Measurements from ENCODE around the gene SLC35G6. TPM values are rescaled to one million over a fixed set of nuclear protein-coding genes. Genes with fewer than 3 reads are reported as not detected.

SLC35G6 gene
- total RNA-seq, 1 experiment from 2014 or later: not detected

DNA sequence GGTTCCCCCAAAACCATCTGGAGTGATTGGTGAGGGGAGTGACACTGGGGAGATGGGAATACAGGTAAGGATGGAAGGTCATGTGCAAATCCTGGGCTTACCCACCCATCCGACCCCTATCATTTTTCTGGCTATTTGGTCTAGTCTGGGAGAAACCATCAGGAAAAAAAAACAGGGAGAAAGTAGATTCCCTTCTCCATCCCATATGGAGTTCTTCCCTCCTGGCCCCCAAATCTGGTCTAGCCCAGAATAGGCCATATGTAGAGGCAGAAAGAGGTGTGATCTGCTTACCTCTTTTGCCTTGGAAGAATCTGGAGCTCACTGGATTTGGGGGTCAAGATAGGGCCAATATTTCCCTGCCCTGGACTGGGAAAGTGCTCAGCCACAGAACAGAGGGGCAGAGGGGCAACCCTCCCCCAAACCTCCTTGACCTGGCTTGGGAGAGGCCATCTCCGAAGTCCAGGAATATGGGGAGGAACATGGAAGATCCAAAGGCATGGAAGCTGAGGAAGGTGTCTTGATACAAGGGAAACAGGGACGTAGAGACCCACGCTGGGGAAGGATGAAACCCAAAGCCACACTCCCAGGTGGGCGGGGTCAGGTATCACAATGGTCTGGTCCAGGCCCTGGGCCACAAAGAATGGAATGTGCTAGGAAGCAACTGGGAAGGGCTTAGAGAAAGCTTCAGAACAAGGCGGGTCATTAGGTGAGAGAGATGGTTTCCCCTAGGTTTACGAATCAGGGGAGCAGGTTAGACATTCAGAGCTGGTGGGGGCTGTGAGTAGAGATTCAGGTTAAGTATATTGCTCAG lies 20.2 kb upstream of the SLC35G6 start:
- Histone ChIP-seq H3K79me2 (ENCODE audit: low read length) (no peaks in the 10 kb centered on the region), H4K20me1 (ENCODE audit: low read length) (no peaks in the 10 kb centered on the region), H3K9me2 (replicated peaks; ENCODE audit: low read length) (no peaks in the 10 kb centered on the region), H3F3A (ENCODE audit: low read length, unreplicated experiment) (no peaks in the 10 kb centered on the region), H3K36me3 (ENCODE audit: low read depth, low read length) (no peaks in the 10 kb centered on the region; the same call in 1 of the 2 replicates), H3K27ac (ENCODE audit: low read length) (no peak overlapping the region), H3K9ac (ENCODE audit: low read length) (no peak overlapping the region), H3K27me3 (ENCODE audit: low read length) (no peaks in the 10 kb centered on the region), H3K9me3 (ENCODE audit: low read length) (no peaks in the 10 kb centered on the region), H2AFZ (ENCODE audit: low read length) (no peak overlapping the region), H3K4me1 (ENCODE audit: insufficient read depth, low read length) (peaks cover 3% of the 10 kb centered on the region; the same call in 1 of the 2 replicates), H3K4me2 (ENCODE audit: low read length) (no peak overlapping the region), H3K4me3 (ENCODE audit: low read length) (no peak overlapping the region)
- BruUV-seq (replicated peaks): TSS peak; percentile 9
- intact Hi-C loops (cut with micrococcal nuclease): no loop called here
- DNase-seq (no peak), ATAC-seq (no peak)
- CTCF ChIA-PET: no interaction called here
- POLR2A ChIA-PET (ENCODE audit: unreplicated experiment): no interaction called here
- TF ChIP-seq EZH2 (IDR thresholded peaks at IDR 0.05; ENCODE audit: low read length, unreplicated experiment) (no peak), EZH2phosphoT487 (IDR thresholded peaks at IDR 0.05; ENCODE audit: borderline replicate concordance, low read length) (no peak)
- TF ChIP-seq, protein P1, sequence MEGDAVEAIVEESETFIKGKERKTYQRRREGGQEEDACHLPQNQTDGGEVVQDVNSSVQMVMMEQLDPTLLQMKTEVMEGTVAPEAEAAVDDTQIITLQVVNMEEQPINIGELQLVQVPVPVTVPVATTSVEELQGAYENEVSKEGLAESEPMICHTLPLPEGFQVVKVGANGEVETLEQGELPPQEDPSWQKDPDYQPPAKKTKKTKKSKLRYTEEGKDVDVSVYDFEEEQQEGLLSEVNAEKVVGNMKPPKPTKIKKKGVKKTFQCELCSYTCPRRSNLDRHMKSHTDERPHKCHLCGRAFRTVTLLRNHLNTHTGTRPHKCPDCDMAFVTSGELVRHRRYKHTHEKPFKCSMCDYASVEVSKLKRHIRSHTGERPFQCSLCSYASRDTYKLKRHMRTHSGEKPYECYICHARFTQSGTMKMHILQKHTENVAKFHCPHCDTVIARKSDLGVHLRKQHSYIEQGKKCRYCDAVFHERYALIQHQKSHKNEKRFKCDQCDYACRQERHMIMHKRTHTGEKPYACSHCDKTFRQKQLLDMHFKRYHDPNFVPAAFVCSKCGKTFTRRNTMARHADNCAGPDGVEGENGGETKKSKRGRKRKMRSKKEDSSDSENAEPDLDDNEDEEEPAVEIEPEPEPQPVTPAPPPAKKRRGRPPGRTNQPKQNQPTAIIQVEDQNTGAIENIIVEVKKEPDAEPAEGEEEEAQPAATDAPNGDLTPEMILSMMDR (conservative IDR thresholded peaks at IDR 0.05; ENCODE audit: low read depth, low read length): no peak

DNA sequence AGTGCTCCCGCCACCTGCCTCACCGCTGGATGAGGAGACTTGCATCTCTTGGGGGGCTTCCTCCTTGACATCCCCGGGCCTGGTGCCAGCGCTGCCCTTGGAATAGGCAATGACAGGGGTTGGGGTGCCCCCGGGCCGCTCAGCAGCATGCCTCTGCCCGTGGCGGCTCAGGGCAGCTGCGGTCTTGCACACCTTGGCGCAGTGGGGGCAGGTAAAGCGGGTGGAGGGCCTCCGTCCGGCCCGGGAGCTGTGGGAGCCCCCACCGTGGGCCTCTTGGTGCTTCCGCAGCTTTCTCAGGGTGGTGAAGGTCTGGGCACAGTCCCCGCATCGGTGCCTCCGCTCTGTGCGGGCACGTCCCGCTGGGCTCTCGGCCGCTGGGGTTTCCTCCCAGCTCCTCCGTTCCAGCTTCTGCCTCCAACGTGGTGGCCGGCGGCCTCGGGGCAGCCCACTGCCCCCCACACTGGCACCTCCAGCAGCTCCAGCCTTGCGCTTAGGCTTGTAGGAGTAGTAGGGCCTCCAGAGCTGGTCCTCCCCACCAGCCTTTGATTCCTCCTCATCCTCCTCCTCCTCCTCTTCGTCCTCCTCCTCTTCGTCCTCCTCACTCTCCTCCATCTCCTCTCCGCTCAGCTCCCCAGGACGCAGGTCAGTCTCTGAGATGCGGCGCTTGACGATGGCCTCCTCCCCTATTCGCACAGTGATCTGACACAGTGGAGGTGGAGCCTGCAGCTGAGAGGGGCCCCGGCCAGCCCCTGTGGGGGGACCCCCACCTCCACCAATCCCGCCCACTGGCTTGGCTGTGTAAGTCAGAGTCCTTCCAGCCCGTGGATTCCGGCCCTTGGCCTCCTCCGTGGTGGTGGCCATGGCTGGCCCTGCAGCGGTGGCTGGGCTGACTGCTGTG lies 18.5 kb upstream of the SLC35G6 start:
- Histone ChIP-seq H4K20me1 (ENCODE audit: low read length) (no peaks in the 10 kb centered on the region), H3K4me1 (ENCODE audit: insufficient read depth, low read length) (no peaks in the 10 kb centered on the region), H2AFZ (ENCODE audit: low read length) (no peak overlapping the region), H3K9me3 (ENCODE audit: low read length) (no peaks in the 10 kb centered on the region), H3F3A (ENCODE audit: low read length, unreplicated experiment) (no peaks in the 10 kb centered on the region), H3K4me3 (ENCODE audit: low read length) (no peak overlapping the region), H3K27ac (ENCODE audit: low read length) (no peak overlapping the region), H3K27me3 (ENCODE audit: low read length) (no peaks in the 10 kb centered on the region), H3K36me3 (ENCODE audit: low read depth, low read length) (no peaks in the 10 kb centered on the region; the same call in 1 of the 2 replicates), H3K4me2 (ENCODE audit: low read length) (no peak overlapping the region), H3K9ac (ENCODE audit: low read length) (no peak overlapping the region), H3K79me2 (ENCODE audit: low read length) (no peaks in the 10 kb centered on the region), H3K9me2 (replicated peaks; ENCODE audit: low read length) (no peaks in the 10 kb centered on the region)
- DNase-seq: no peak
- CTCF ChIA-PET: no interaction called here
- intact Hi-C loops (cut with micrococcal nuclease): no loop called here
- POLR2A ChIA-PET (ENCODE audit: unreplicated experiment): no interaction called here
- no TSS peak for BruUV-seq (replicated peaks)
- ATAC-seq: no peak
- TF ChIP-seq EZH2 (IDR thresholded peaks at IDR 0.05; ENCODE audit: low read length, unreplicated experiment): no peak
- TF ChIP-seq, protein P1 (conservative IDR thresholded peaks at IDR 0.05; ENCODE audit: low read depth, low read length): no peak
- no peak for TF ChIP-seq EZH2phosphoT487 (IDR thresholded peaks at IDR 0.05; ENCODE audit: borderline replicate concordance, low read length)
